ENCODE data around the gene RPRD2.

The RPRD2 gene

GRCh38 chr1:150473659-150474058 is 109.7 kb downstream of the RPRD2 start:
- DNase-seq: no peak

- no peak for DNase-seq
Observed at GRCh38 chr1:150474869-150475268, 110.9 kb downstream of the RPRD2 start.

GRCh38 chr1:150476754-150477153 is 112.8 kb downstream of the RPRD2 start:
- no peak for DNase-seq

- no peak for DNase-seq
Observed at GRCh38 chr1:150477320-150477719, 113.4 kb downstream of the RPRD2 start.

- DNase-seq: no peak
Observed at GRCh38 chr1:150477733-150478132, 113.8 kb downstream of the RPRD2 start.

GRCh38 chr1:150479370-150479769 is 115.4 kb downstream of the RPRD2 start:
- DNase-seq: no peak

- DNase-seq: no peak
Observed at GRCh38 chr1:150479927-150480352, 116.0 kb downstream of the RPRD2 start.

GRCh38 chr1:150484431-150484830 is 120.5 kb downstream of the RPRD2 start:
- no peak for DNase-seq

- DNase-seq: no peak
Observed at GRCh38 chr1:150484861-150485260, 120.9 kb downstream of the RPRD2 start.

- DNase-seq: peak; percentile 99
Observed at GRCh38 chr1:150486966-150487762, 123.2 kb downstream of the RPRD2 start, which contains the start of gene TARS2. Gene TARS2 (plus strand): TSS chr1:150487419. CDS start chr1:150487451, 32 bp downstream.

GRCh38 chr1:150487763-150488115 is 123.8 kb downstream of the RPRD2 start:
- DNase-seq: no peak

- DNase-seq: no peak
Observed at GRCh38 chr1:150493175-150493574, 129.2 kb downstream of the RPRD2 start.

- DNase-seq: no peak
Observed at GRCh38 chr1:150498342-150498741, 134.4 kb downstream of the RPRD2 start.

GRCh38 chr1:150505431-150505830 is 141.5 kb downstream of the RPRD2 start:
- DNase-seq: no peak

- peak; percentile 79 for DNase-seq
Observed at GRCh38 chr1:150507912-150508864, 144.2 kb downstream of the RPRD2 start, which contains the start of gene ECM1. Gene ECM1 (plus strand): TSS chr1:150508109. CDS start chr1:150508210, 101 bp downstream.

GRCh38 chr1:150508982-150509381 is 145.0 kb downstream of the RPRD2 start:
- DNase-seq: no peak

- no peak for DNase-seq
Observed at GRCh38 chr1:150511551-150511950, 147.6 kb downstream of the RPRD2 start.

GRCh38 chr1:150511985-150512660 is 148.2 kb downstream of the RPRD2 start:
- DNase-seq: no peak

GRCh38 chr1:150512846-150513245 is 148.9 kb downstream of the RPRD2 start:
- no peak for DNase-seq

GRCh38 chr1:150513351-150513791 is 149.4 kb downstream of the RPRD2 start:
- no peak for DNase-seq

GRCh38 chr1:150514260-150514659 is 150.3 kb downstream of the RPRD2 start:
- DNase-seq: no peak

- DNase-seq: no peak
Observed at GRCh38 chr1:150514913-150515327, 151.0 kb downstream of the RPRD2 start.
